Colonic mucosa (tissue), 4 donors: Measurements from ENCODE around the gene STK32A. TPM values are rescaled to one million over a fixed set of nuclear protein-coding genes. Genes with fewer than 3 reads are reported as not detected.

ENCODE experiments used
- DNase-seq: peaks from one replicate; pipeline ENCODE4 v3.0.0-alpha.2; 2020
- H3K27ac ChIP-seq: fragments of 200-600 bp; one replicate; pipeline ENCODE4 v1.8.0; 2021
- H3K27me3 ChIP-seq: fragments of 200-600 bp; one replicate; pipeline ENCODE4 v1.8.0; 2021
- H3K36me3 ChIP-seq: fragments of 200-600 bp; one replicate; pipeline ENCODE4 v1.8.0; 2021
- H3K4me1 ChIP-seq: fragments of 200-600 bp; one replicate; pipeline ENCODE4 v1.8.0; 2021; ENCODE audit warnings: mild to moderate bottlenecking
- H3K4me3 ChIP-seq: fragments of 200-600 bp; one replicate; pipeline ENCODE4 v1.8.0; 2021
- H3K9ac ChIP-seq, 2 donors: one replicate each; pipeline ENCODE4 v1.7.0; 2013; ENCODE audit warnings: control low read depth in 2 of 2, low read depth in 2 of 2, low read length in 2 of 2
- H3K9me3 ChIP-seq: fragments of 200-600 bp; one replicate; pipeline ENCODE4 v1.8.0; 2021
- CTCF ChIP-seq: fragments of 200-600 bp; IDR thresholded peaks from one replicate; pipeline ENCODE4 v1.8.0; 2022; ENCODE audit warnings: antibody characterized with exemption, mild to moderate bottlenecking
- intact Hi-C: fragments of 100-400 bp; cut with DNase I; formaldehyde crosslinking; loops from one replicate; pipeline ENCODE4 v1.14.1; 2022
- total RNA-seq, 2 donors: library from RNA; stranded (reverse); fragmentation: NEBNext Ultra II Directional in 1 of 2; extraction: Animal tissue kit (Norgen Biotek cat#: 25700) in 1 of 2; gene quantifications; one replicate each; pipeline ENCODE4 v1.2.1, GENCODE V29; 2021
- donor health status: healthy.
- donor health status: DM: no; HTN: no; CAD: no.
- donor health status: DM: no; HTN: no; CAD: no.

The STK32A gene
- total RNA-seq, 2 donors from 2014 or later, result 0.10 to 0.77 TPM

- no peaks in the 10 kb centered on the region for H3K36me3 ChIP-seq
- no peaks in the 10 kb centered on the region for H3K9me3 ChIP-seq
- intact Hi-C loops, result no loop called here
- H3K27ac ChIP-seq, result no peak overlapping the region
- no peak for TF ChIP-seq CTCF
- DNase-seq, result no peak
- no peak overlapping the region for H3K9ac ChIP-seq
- H3K27me3 ChIP-seq, result no peaks in the 10 kb centered on the region
- no peaks in the 10 kb centered on the region for H3K4me1 ChIP-seq
- H3K4me3 ChIP-seq, result no peak overlapping the region
Observed at GRCh38 chr5:147216552-147217154, 18.2 kb upstream of the STK32A start.

GRCh38 chr5:147223343-147223742, 11.5 kb upstream of the STK32A start:
- no peak for TF ChIP-seq CTCF
- Histone ChIP-seq H3K27me3 (no peaks in the 10 kb centered on the region), H3K36me3 (no peaks in the 10 kb centered on the region), H3K27ac (no peak overlapping the region), H3K9me3 (no peaks in the 10 kb centered on the region), H3K4me1 (no peaks in the 10 kb centered on the region), H3K4me3 (no peak overlapping the region), H3K9ac (no peak overlapping the region)
- DNase-seq, result no peak
- intact Hi-C loops, result loop anchor here (5.0 kb wide), 2 partner anchors 149 to 354 kb away; no protein-coding TSS in a partner anchor

GRCh38 chr5:147223948-147224791, 10.7 kb upstream of the STK32A start:
- Histone ChIP-seq H3K9me3 (no peaks in the 10 kb centered on the region), H3K27me3 (no peaks in the 10 kb centered on the region), H3K4me1 (no peaks in the 10 kb centered on the region), H3K9ac (no peak overlapping the region), H3K27ac (no peak overlapping the region), H3K36me3 (no peaks in the 10 kb centered on the region), H3K4me3 (no peak overlapping the region)
- TF ChIP-seq CTCF, result peak; percentile 62
- DNase-seq, result peak; percentile 38
- intact Hi-C loops, result loop anchor here (5.0 kb wide), 2 partner anchors 148 to 353 kb away; no protein-coding TSS in a partner anchor

- TF ChIP-seq CTCF, result no peak
- intact Hi-C loops, result no loop called here
- Histone ChIP-seq H3K9ac (no peak overlapping the region), H3K27me3 (no peaks in the 10 kb centered on the region), H3K9me3 (no peaks in the 10 kb centered on the region), H3K4me1 (no peaks in the 10 kb centered on the region), H3K36me3 (no peaks in the 10 kb centered on the region), H3K27ac (no peak overlapping the region), H3K4me3 (no peak overlapping the region)
- DNase-seq, result no peak
Observed at GRCh38 chr5:147225938-147226337, 8.9 kb upstream of the STK32A start.

GRCh38 chr5:147226512-147226911, 8.3 kb upstream of the STK32A start:
- intact Hi-C loops, result no loop called here
- no peaks in the 10 kb centered on the region for H3K4me1 ChIP-seq
- H3K36me3 ChIP-seq, result no peaks in the 10 kb centered on the region
- no peaks in the 10 kb centered on the region for H3K27me3 ChIP-seq
- TF ChIP-seq CTCF, result no peak
- H3K9me3 ChIP-seq, result no peaks in the 10 kb centered on the region
- H3K4me3 ChIP-seq, result no peak overlapping the region
- DNase-seq, result no peak
- H3K27ac ChIP-seq, result no peak overlapping the region
- no peak overlapping the region for H3K9ac ChIP-seq
